Endothelial cell of umbilical vein (primary cell): ENCODE results near the gene CFLAR. TPM values are rescaled to one million over a fixed set of nuclear protein-coding genes. Genes with fewer than 3 reads are reported as not detected.

Experiments
- BruUV-seq: library from RNA; stranded (reverse); fragments of 400-500 nt; replicated peaks from 2 replicates; lab custom pipeline; 2021; lab: Mats Ljungman, UMichigan
- CTCF ChIA-PET: fragments of 300-600, 350-600 bp; sonication (Branson Sonifier 250); formaldehyde crosslinking; loops from one replicate; lab custom pipeline; 2021; ENCODE audit warnings: antibody characterized with exemption, inconsistent platforms; lab: Charles Lee
- POLR2A ChIA-PET: fragments of 300-600, 350-600 bp; sonication (Branson Sonifier 250); formaldehyde crosslinking; loops from one replicate; lab custom pipeline; 2021; ENCODE audit warnings: antibody characterized with exemption, inconsistent platforms; lab: Charles Lee
- DNase-seq: peaks from one replicate; pipeline ENCODE4 v3.0.0-alpha.2; 2011; ENCODE audit warnings: low read depth, low spot score
- FAIRE-seq: peaks from 2 replicates; lab custom pipeline; 2011; peaks lifted over from hg19 to GRCh38; lab: Jason Lieb, UNC
- H2AFZ ChIP-seq: 2 replicates; pipeline ENCODE4 v1.6.0; 2012; ENCODE audit warnings: low read depth, low read length, control low read depth, inconsistent platforms
- H3K27ac ChIP-seq: 2 replicates; pipeline ENCODE4 v1.5.1; 2011; ENCODE audit warnings: low read depth, mild to moderate bottlenecking, control low read depth, low read length, moderate library complexity; ENCODE audit not compliant: insufficient read depth
- H3K27me3 ChIP-seq, 2 experiments: 2 replicates each; pipeline versions ENCODE4 v1.6.0 to v1.6.1; 2011; ENCODE audit warnings: low read length in 2 of 2, mixed read lengths in 1 of 2; ENCODE audit not compliant: control insufficient read depth in 2 of 2, insufficient read depth in 2 of 2
- H3K36me3 ChIP-seq, 2 experiments: 2 replicates in 1 of 2; 3 replicates in 1 of 2; pipeline ENCODE4 v1.5.1; 2011; ENCODE audit warnings: low read length in 2 of 2, mild to moderate bottlenecking in 1 of 2, moderate library complexity in 1 of 2; ENCODE audit not compliant: control insufficient read depth in 2 of 2, insufficient read depth in 2 of 2; ENCODE audit errors: extremely low read depth in 1 of 2
- H3K4me1 ChIP-seq: 3 replicates; pipeline ENCODE4 v1.5.1; 2011; ENCODE audit warnings: mild to moderate bottlenecking, low read length; ENCODE audit not compliant: control insufficient read depth, insufficient read depth; ENCODE audit errors: extremely low read depth
- H3K4me2 ChIP-seq: 2 replicates; pipeline ENCODE4 v1.6.1; 2011; ENCODE audit warnings: low read length, control low read depth, mixed read lengths; ENCODE audit not compliant: insufficient read depth
- H3K4me3 ChIP-seq, 3 experiments: fragments of 200-600 bp in 1 of 3; sonication (generic), shearing (Covaris generic) in 1 of 3; replicated peaks in 1 of 3; 2 replicates each; pipeline ENCODE4 v1.5.1; 2011 to 2016; ENCODE audit warnings: control low read depth in 3 of 3, low read length in 3 of 3, mild to moderate bottlenecking in 2 of 3, inconsistent platforms in 1 of 3, low read depth in 1 of 3, moderate library complexity in 1 of 3; ENCODE audit not compliant: insufficient read depth in 1 of 3
- H3K79me2 ChIP-seq: 2 replicates; pipeline ENCODE4 v1.6.0; 2012; ENCODE audit warnings: low read length, inconsistent platforms; ENCODE audit not compliant: control insufficient read depth, insufficient read depth
- H3K9ac ChIP-seq: replicated peaks from 2 replicates; pipeline ENCODE3; 2011; ENCODE audit warnings: low read length, control low read depth; ENCODE audit not compliant: insufficient read depth; ENCODE audit errors: extremely low read depth
- H3K9me1 ChIP-seq: replicated peaks from 3 replicates; pipeline ENCODE4 v1.6.0; 2011; ENCODE audit warnings: mild to moderate bottlenecking, low read length; ENCODE audit not compliant: control insufficient read depth, insufficient read depth; ENCODE audit errors: extremely low read depth
- H3K9me3 ChIP-seq: replicated peaks from 2 replicates; pipeline ENCODE4 v1.5.1; 2012; ENCODE audit warnings: low read length, inconsistent platforms; ENCODE audit not compliant: control insufficient read depth, insufficient read depth
- H4K20me1 ChIP-seq: replicated peaks from 2 replicates; pipeline ENCODE3; 2011; ENCODE audit warnings: mild to moderate bottlenecking, low read length; ENCODE audit not compliant: control insufficient read depth, insufficient read depth; ENCODE audit errors: extremely low read depth
- CTCF ChIP-seq, 2 donors: IDR thresholded peaks; 1 replicate in 1 of 2; 2 replicates in 1 of 2; pipeline ENCODE4 v1.5.1; 2011; ENCODE audit warnings: low read length in 2 of 2, mild to moderate bottlenecking in 2 of 2, moderate library complexity in 2 of 2, control low read depth in 1 of 2, inconsistent platforms in 1 of 2, low read depth in 1 of 2; ENCODE audit not compliant: insufficient read depth in 1 of 2; ENCODE audit errors: extremely low read depth in 1 of 2
- FOS ChIP-seq: IDR thresholded peaks from 2 replicates; pipeline ENCODE4 v1.6.1; 2011; ENCODE audit warnings: mild to moderate bottlenecking, low read length, moderate library complexity, borderline replicate concordance; ENCODE audit not compliant: insufficient read depth
- GATA2 ChIP-seq: IDR thresholded peaks from 2 replicates; pipeline ENCODE4 v1.7.0; 2011; ENCODE audit warnings: low read depth, mild to moderate bottlenecking, moderate library complexity, mixed read lengths, low read length; ENCODE audit not compliant: insufficient read length, insufficient read depth
- JUN ChIP-seq: IDR thresholded peaks from 2 replicates; pipeline ENCODE4 v1.6.1; 2011; ENCODE audit warnings: borderline replicate concordance, low read depth; ENCODE audit not compliant: insufficient read length, insufficient read depth
- MAX ChIP-seq: IDR thresholded peaks from 2 replicates; pipeline ENCODE4 v1.6.1; 2011; ENCODE audit not compliant: insufficient read depth, insufficient read length
- dilution Hi-C: fragments of 300-500 bp; cut with MboI; formaldehyde crosslinking; loops from one replicate; pipeline ENCODE4 v1.15.0; 2019; ENCODE audit warnings: low sequenced_read_pairs; ENCODE audit not compliant: extremely low pct_ligation_motif_present
- intact Hi-C: fragments of 100-400 bp; cut with micrococcal nuclease; formaldehyde crosslinking; loops from one replicate; pipeline ENCODE4 v1.10.0; 2022
- polyA plus RNA-seq, 4 experiments: library from polyadenylated mRNA; depleted of rRNA in 3 of 4; stranded (reverse) in 3 of 4; unstranded in 1 of 4; fragments of >200 nt; gene quantifications; 2 replicates each; pipeline versions ENCODE4 v1.2.1 to v1.2.3, GENCODE V29; 2011 to 2012; ENCODE audit warnings: missing spikeins in 1 of 4
- total RNA-seq: library from RNA; stranded (reverse); gene quantifications from 2 replicates; pipeline ENCODE4 v1.2.3, GENCODE V29; 2021

The CFLAR gene
- total and polyA plus RNA-seq, 2 donors (not counting 3 experiments of a cell fraction or from before 2014, with no cell fraction given): 104 to 260 TPM

GRCh38 chr2:201219328-201220096 is 103.5 kb downstream of the CFLAR start:
- no peaks in the 10 kb centered on the region for H3K9me3 ChIP-seq
- DNase-seq: peak; percentile 20
- H3K27me3 ChIP-seq: no peaks in the 10 kb centered on the region
- intact Hi-C loops: loop anchor here (1.0 kb wide), 2 partner anchors 28 to 36 kb away; partner anchors contain the start of gene CASP10
- TF ChIP-seq GATA2 (no peak), MAX (no peak), CTCF (IDR thresholded peaks at IDR 0.05; ENCODE audit: extremely low read depth in 1 of 2, insufficient read depth in 1 of 2, low read depth in 1 of 2, low read length in 2 of 2) (no peak), FOS (no peak), JUN (no peak)
- peaks cover 0 to 9% of the 10 kb centered on the region in 2 experiments for H3K36me3 ChIP-seq
- no peak overlapping the region for H2AFZ ChIP-seq
- no peak for FAIRE-seq
- H3K4me2 ChIP-seq: peak overlapping the region; percentile 27
- peaks cover 26% of the 10 kb centered on the region for H3K4me1 ChIP-seq
- ChIA-PET CTCF (interaction anchor here (1.0 to 6.7 kb wide), 9 partner anchors 9 to 313 kb away, joined by 3 to 71 read pairs (median 7); partner anchors contain the start of gene CASP10), POLR2A (interaction anchor here (1.3 kb wide), 1 partner anchor 37 kb away, joined by 4 read pairs; the partner anchor contains the start of gene CASP10)
- H3K27ac ChIP-seq: peak overlapping the region; percentile 53
- H3K79me2 ChIP-seq: no peaks in the 10 kb centered on the region
- H3K4me3 ChIP-seq: no peak overlapping the region
- TSS peak; percentile 29 for BruUV-seq
- H3K9me1 ChIP-seq: no peaks in the 10 kb centered on the region
- no peaks in the 10 kb centered on the region for H4K20me1 ChIP-seq
- dilution Hi-C loops: no loop called here
- no peak overlapping the region for H3K9ac ChIP-seq
